WERI-Rb-1 (cell line): ENCODE results near the gene RELN.
"Not testable (repeated sequence)": the region's sequence is repeated elsewhere in the genome, so short reads cannot be mapped to it uniquely, and the experiment has no call there.

Experiments used
- DNase-seq: peaks from one replicate; pipeline ENCODE4 v3.0.0-alpha.2; 2020
- H3K27ac ChIP-seq: fragments of 250-450 bp; sonication (Bioruptor Pico); 2 replicates; pipeline ENCODE4 v1.5.1; 2020; ENCODE audit warnings: mild to moderate bottlenecking, moderate library complexity
- H3K27me3 ChIP-seq: fragments of 250-450 bp; sonication (Bioruptor Pico); 2 replicates; pipeline ENCODE4 v1.5.1; 2021; ENCODE audit warnings: mild to moderate bottlenecking, low read depth, moderate library complexity; ENCODE audit not compliant: insufficient read depth, severe bottlenecking
- H3K36me3 ChIP-seq: fragments of 250-450 bp; sonication (Bioruptor Pico); 2 replicates; pipeline ENCODE4 v1.5.1; 2020; ENCODE audit warnings: mild to moderate bottlenecking, moderate library complexity
- H3K4me3 ChIP-seq: 2 replicates; pipeline ENCODE4 v1.5.1; 2011; ENCODE audit warnings: low read depth, mild to moderate bottlenecking, control low read depth, low read length
- H3K9me3 ChIP-seq: fragments of 250-450 bp; sonication (Bioruptor Pico); 2 replicates; pipeline ENCODE4 v1.5.1; 2021; ENCODE audit warnings: mild to moderate bottlenecking, moderate library complexity; ENCODE audit not compliant: severe bottlenecking
- TF ChIP-seq, protein P1 (sequence below): IDR thresholded peaks from 2 replicates; pipeline ENCODE4 v1.5.1; 2011; ENCODE audit warnings: low read depth, mild to moderate bottlenecking, control low read depth, inconsistent platforms, low read length

The RELN gene

DNA sequence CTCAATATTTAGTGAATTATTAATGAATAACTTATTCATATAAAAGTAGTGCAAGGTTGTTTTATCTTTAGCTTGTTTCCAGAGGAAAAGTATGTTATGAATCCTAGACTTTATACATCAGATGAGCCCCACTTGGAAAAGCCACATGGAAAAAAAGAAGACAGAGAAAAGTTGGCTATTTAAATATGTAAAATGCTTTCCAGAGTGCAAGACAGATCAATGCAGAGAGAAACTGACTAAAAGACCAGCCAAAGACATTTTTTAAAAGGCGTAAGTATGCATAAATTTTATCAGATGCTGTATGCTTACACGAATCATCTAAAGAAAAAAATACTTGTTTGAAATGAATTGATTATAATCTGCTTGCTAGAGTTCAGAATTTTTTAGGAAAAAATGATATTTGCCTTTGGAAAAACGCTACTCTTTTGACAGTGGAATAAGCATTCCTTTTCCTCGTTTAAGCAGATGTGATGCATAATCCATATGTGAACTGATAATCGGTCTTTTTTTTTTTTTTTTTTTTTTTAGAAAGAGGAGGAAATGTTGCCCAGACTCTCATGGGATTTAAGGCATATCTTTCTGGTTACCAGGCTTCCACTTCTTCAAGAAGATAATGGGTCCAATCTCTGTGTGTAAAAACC lies 70.7 kb downstream of the RELN start:
- H3K27ac ChIP-seq = no peak overlapping the region
- no peaks in the 10 kb centered on the region for H3K9me3 ChIP-seq
- no peak for DNase-seq
- no peaks in the 10 kb centered on the region for H3K36me3 ChIP-seq
- no peaks in the 10 kb centered on the region for H3K27me3 ChIP-seq
- H3K4me3 ChIP-seq = no peak overlapping the region
- TF ChIP-seq, protein P1, sequence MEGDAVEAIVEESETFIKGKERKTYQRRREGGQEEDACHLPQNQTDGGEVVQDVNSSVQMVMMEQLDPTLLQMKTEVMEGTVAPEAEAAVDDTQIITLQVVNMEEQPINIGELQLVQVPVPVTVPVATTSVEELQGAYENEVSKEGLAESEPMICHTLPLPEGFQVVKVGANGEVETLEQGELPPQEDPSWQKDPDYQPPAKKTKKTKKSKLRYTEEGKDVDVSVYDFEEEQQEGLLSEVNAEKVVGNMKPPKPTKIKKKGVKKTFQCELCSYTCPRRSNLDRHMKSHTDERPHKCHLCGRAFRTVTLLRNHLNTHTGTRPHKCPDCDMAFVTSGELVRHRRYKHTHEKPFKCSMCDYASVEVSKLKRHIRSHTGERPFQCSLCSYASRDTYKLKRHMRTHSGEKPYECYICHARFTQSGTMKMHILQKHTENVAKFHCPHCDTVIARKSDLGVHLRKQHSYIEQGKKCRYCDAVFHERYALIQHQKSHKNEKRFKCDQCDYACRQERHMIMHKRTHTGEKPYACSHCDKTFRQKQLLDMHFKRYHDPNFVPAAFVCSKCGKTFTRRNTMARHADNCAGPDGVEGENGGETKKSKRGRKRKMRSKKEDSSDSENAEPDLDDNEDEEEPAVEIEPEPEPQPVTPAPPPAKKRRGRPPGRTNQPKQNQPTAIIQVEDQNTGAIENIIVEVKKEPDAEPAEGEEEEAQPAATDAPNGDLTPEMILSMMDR = no peak

DNA sequence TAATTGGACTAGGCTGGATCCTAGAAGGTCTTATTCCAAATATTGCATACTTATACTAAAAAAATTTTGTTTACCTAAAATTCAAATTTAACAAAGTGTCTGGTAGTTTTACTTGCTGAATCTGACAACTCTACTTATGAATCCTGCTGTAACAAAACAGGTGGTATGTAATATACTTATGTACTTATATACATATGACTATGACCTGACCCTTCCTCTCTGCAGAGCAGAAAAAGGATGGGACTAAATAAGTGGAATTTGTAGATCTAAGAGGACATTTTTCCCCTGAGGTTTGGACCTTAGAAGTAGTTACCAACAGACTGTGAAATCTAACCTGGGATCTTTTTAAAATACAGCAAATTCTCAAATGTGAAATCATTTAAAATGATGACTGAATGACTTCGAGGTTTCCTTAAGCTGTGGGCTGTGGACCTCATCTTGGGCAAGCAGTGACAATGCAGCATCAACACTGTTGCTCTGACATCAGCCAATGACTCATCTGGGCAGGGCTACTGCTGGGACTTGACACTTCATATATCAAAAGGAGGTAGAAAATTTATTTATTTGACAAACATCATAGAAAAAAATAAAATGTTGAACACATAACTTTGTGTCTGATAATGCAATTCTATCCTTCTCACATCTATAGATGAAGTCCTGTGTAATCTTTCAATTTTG lies 73.6 kb downstream of the RELN start:
- H3K27ac ChIP-seq = no peak overlapping the region
- no peak overlapping the region for H3K4me3 ChIP-seq
- TF ChIP-seq, protein P1 = no peak
- DNase-seq = no peak
- H3K27me3 ChIP-seq = no peaks in the 10 kb centered on the region
- H3K36me3 ChIP-seq = no peaks in the 10 kb centered on the region
- H3K9me3 ChIP-seq = no peaks in the 10 kb centered on the region

DNA sequence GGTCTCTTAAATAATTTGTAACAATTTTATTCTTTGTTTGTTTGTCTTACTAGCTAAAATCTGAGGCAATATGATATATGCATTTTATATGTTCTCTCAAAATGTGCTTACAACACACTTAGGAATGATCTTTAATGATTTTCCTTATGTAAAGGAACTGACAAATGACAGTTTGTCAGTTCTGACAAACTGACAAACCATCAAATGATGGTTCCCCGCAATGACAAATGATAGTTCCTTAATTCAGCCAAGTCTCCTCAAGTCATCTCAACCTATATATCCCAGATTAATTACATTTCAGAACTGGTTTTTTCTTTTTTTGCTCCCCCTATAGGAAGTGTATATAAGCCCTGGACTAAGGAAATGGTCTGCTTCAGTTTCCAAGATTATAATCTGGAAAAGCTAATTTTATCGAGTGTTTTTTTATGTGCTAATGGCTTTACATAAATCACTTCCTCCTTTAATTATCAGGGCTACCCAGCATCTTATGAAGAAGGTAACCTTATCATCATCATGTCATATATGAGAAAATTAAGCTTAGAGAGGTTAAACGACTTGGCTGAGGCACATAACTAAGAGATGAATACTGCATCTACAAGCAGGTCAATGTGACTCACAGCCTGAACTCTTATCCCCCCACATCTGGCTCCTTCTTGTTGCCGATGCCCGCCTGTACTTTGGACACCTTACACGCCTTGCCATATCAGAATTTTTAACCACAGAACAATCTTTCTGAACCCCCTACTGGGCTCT lies 75.1 kb downstream of the RELN start:
- Histone ChIP-seq H3K36me3 (no peaks in the 10 kb centered on the region), H3K4me3 (no peak overlapping the region), H3K27me3 (no peaks in the 10 kb centered on the region), H3K27ac (no peak overlapping the region), H3K9me3 (peaks cover 3% of the 10 kb centered on the region)
- no peak for DNase-seq
- TF ChIP-seq, protein P1 = no peak

DNA sequence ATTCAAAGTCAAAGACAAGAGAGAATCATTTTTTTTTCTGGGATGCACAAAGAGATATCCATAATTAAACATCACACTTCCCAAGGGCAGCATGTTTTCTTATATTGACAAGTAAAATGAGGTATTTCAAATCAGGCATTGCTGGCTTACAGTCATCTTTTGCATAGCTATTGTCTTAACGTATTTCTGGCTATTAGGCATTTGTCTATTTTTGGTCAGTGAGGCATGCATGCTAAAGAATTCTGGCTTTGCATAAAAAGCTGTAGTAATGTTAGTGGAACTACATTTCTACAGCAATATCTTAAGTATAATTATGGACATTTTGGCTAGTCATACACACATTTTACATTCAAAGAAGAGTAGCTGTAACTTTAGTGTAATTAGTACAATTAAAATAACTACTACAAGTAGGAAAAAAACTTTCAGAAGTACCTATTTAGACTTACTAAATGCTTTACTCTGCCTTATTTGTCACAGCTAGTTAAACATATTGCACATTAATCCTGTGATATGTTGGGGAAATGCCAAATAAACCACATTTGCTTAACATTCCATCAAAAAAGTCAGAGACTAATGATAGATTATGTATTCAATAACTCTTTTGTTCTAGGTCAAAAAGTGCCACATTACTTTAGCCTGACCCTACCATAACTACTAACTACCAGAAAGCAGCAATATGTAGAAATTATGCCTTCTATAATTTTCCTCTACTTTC lies 76.4 kb downstream of the RELN start:
- peaks cover 3% of the 10 kb centered on the region for H3K9me3 ChIP-seq
- no peaks in the 10 kb centered on the region for H3K27me3 ChIP-seq
- TF ChIP-seq, protein P1 = no peak
- no peak overlapping the region for H3K4me3 ChIP-seq
- H3K36me3 ChIP-seq = no peaks in the 10 kb centered on the region
- H3K27ac ChIP-seq = no peak overlapping the region
- DNase-seq = no peak

DNA sequence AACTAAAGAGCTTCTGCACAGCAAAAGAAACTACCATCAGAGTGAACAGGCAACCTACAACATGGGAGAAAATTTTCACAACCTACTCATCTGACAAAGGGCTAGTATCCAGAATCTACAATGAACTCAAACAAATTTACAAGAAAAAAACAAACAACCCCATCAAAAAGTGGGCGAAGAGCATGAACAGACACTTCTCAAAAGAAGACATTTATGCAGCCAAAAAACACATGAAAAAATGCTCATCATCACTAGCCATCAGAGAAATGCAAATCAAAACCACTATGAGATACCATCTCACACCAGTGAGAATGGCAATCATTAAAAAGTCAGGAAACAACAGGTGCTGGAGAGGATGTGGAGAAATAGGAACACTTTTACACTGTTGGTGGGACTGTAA lies 78.4 kb downstream of the RELN start:
- DNase-seq, H3K9me3 ChIP-seq, H3K4me3 ChIP-seq, H3K27ac ChIP-seq, H3K27me3 ChIP-seq, H3K36me3 ChIP-seq: not testable (repeated sequence)

DNA sequence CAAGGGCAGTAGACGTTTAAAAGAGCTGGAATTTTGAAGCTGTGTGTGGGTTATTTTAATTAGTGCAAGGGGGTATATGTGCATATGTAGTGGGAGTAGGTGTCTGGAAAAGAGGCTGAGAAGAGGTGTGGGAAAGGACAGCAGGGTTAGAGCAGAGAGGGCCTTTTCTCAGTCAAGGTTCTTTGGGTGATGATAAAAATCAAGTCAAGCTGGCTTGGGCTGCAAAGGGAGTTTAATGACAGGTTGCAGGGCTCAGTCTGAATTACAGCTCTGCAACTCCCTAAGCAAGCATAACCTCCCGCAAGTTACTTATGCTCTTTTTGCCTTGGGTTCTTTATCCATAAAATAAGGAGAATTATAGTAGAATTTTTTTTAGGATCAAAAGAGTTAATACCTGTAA lies 83.5 kb downstream of the RELN start:
- Histone ChIP-seq H3K27ac (no peak overlapping the region), H3K4me3 (no peak overlapping the region), H3K36me3 (no peaks in the 10 kb centered on the region), H3K27me3 (no peaks in the 10 kb centered on the region), H3K9me3 (peaks cover 3% of the 10 kb centered on the region)
- DNase-seq = no peak
- TF ChIP-seq, protein P1 = no peak
